ENCODE results near the gene ANKRD6.

DNA sequence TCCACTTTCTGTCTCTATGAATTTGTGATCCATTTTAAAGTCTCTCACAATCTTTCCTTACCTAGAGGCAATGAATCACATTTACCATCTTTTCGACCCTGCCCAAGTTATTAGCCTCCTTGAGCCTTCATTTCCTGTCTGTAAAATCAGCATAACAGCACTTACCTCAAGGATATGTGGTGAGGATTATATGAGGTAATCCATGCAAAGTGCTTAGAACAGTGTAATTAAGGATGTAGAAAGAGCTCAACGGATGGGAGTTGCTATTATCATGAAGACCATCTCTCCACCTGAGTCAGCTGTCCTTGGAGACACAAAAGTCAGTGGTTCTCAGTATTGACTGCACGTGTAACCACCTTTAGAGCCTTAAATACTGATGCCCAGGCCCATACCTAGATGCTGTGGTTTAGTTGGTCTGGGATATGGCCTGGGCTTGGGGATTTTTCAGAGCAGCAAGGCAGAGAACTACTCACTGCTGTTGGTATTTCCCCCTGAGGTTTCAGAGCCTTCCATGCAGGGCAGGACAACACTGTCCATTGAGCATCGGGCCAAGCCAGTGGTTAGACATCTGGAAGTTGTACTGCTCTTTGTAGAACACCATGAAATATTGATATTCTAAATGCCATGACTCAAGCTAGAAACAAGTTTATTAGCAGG, 149.8 kb downstream of the ANKRD6 start:
- TF ChIP-seq, protein P1, sequence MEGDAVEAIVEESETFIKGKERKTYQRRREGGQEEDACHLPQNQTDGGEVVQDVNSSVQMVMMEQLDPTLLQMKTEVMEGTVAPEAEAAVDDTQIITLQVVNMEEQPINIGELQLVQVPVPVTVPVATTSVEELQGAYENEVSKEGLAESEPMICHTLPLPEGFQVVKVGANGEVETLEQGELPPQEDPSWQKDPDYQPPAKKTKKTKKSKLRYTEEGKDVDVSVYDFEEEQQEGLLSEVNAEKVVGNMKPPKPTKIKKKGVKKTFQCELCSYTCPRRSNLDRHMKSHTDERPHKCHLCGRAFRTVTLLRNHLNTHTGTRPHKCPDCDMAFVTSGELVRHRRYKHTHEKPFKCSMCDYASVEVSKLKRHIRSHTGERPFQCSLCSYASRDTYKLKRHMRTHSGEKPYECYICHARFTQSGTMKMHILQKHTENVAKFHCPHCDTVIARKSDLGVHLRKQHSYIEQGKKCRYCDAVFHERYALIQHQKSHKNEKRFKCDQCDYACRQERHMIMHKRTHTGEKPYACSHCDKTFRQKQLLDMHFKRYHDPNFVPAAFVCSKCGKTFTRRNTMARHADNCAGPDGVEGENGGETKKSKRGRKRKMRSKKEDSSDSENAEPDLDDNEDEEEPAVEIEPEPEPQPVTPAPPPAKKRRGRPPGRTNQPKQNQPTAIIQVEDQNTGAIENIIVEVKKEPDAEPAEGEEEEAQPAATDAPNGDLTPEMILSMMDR (IDR thresholded peaks at IDR 0.05), result no peak
- TF ChIP-seq EP300 (IDR thresholded peaks at IDR 0.05) (no peak), POLR2AphosphoS5 (IDR thresholded peaks at IDR 0.05) (no peak), POLR2A (IDR thresholded peaks at IDR 0.05) (no peak)
